Posterior cingulate gyrus (tissue), 11 donors: ENCODE measurements around the gene INPP5F.
"Not testable (repeated sequence)": the region's sequence is repeated elsewhere in the genome, so short reads cannot be mapped to it uniquely, and the experiment has no call there.

Source experiments
- DNase-seq, 10 donors: peaks; one replicate each; pipeline versions ENCODE4 v3.0.0 to v3.0.0-alpha.2; 2020 to 2021; ENCODE audit warnings: mixed read lengths in 3 of 10
- intact Hi-C: fragments of 100-400 bp; cut with DNase I; formaldehyde crosslinking; loops from one replicate; pipeline ENCODE4 v1.15.1; 2023

Gene INPP5F

DNA sequence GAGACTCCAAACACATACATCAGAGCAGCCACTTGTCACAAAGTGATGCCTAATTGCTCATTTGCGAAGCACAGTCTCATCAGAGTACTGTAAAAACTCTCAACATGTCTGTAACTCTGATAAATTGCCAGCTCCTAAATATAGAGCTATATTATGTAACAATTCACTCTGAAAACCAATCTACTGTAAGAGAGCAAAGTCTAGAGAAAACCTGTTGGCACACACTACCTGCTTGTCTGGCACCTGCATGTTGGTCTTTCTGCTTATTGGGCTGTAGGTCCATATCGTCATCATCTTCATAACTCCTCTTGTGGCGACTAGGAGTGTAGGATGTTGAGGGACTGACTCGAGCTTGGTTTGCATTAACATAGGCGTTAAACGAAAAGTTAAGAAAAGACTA is 127.0 kb downstream of the INPP5F start:
- intact Hi-C loops, result no loop called here

DNA sequence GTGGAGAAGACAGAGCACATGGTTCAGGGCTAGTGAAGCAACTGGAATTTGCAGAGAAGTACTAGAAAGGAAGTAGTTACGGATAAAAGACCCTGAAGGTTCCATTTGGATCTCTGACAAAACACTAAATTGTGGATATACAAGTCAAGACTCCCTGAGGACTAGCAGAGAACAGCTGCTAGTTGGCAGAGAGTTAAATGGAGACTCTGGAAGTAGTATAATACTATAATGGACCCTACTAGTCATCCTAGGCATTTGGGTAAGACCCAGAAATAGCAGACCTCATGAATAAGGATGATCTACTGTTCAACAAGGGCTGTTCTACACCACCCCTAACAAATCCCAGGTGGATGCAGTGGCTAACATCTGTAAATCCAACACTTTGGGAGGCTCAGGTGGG is 127.7 kb downstream of the INPP5F start:
- no peak for DNase-seq
- intact Hi-C loops, result no loop called here

More for the DNA sequence above, 127.0 kb downstream of the INPP5F start:
- no peak for DNase-seq

GRCh38 chr10:119858063-119858462 is 132.2 kb downstream of the INPP5F start:
- no peak for DNase-seq
- intact Hi-C loops, result loop anchor here (2.0 to 5.0 kb wide), 2 partner anchors 107 to 251 kb away; no protein-coding TSS in a partner anchor

- intact Hi-C loops, result loop anchor here (1.0 to 5.0 kb wide), 3 partner anchors 109 to 252 kb away; no protein-coding TSS in a partner anchor
- no peak for DNase-seq
Observed at GRCh38 chr10:119859420-119860258, 133.8 kb downstream of the INPP5F start.

DNA sequence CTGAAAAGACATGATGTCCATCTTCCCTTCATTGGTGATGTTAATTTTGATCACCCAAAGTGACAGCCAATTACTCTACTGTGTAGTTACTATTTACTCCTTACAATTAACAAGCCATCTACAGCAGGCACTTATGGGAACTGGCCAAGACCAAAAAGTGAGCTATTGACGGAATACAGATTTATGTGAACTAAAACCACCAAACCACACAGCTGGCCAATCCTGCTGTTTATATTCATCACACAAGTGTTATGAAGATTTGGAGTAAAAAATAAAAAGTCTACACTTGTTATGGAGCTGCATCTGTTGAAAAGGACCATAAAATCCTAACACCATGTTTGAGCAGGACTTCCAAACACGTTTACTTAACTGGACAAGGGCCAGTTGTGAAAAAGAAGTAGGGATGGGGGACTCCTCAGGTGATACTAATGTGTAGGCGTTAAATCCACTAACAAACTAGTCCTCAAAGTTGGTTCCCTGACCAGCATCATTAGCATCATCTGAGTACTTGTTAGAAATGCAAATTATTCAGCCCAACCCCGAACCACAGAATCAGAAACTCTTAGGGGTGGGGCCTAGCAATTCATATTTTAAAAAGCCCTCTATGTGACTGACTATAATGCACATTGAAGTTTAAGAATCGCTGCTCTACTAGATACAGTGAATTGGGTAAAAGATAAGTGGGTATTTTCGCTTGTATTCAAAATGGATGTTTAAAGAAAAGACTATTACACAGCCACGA is 135.2 kb downstream of the INPP5F start:
- intact Hi-C loops, result no loop called here
- no peak for DNase-seq

GRCh38 chr10:119862524-119862923 is 136.7 kb downstream of the INPP5F start:
- no peak for DNase-seq
- intact Hi-C loops, result no loop called here

DNA sequence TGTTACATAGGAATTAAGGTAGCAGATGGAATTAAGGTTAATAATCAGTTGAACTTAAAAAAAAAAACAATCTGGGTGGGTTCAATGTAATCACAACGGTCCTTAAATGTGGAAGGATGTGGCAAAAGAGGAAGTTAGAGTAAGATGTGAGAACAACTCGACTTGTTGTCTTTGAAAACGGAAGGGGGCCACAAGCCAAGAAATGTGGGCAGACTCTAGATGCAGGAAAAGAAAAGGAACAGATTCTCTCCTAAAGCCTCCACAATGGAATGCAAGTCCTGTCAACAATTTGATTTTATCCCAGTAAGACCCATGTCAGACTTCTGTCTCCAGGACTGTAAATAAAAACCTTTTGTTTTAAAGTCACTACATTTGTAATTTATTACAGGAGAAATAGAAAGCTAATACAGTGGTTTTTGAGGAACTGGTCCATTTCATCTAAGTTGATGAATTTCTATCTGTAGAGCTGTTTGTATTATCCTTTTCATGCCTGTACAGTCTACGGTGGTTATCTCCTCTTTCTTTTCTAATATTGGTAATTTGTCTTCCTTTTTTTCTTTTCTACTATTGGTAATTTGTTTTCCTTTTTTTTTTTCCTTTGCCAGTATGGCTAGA is 138.2 kb downstream of the INPP5F start:
- intact Hi-C loops, result no loop called here
- no peak for DNase-seq

- intact Hi-C loops, result no loop called here
- no peak for DNase-seq
Observed at GRCh38 chr10:119865699-119866240, 139.9 kb downstream of the INPP5F start.

- intact Hi-C loops, result no loop called here
- peak in 4 of 10 donors; percentile 12 to 71 (median 26) for DNase-seq
Observed at GRCh38 chr10:119867317-119867716, 141.5 kb downstream of the INPP5F start.

DNA sequence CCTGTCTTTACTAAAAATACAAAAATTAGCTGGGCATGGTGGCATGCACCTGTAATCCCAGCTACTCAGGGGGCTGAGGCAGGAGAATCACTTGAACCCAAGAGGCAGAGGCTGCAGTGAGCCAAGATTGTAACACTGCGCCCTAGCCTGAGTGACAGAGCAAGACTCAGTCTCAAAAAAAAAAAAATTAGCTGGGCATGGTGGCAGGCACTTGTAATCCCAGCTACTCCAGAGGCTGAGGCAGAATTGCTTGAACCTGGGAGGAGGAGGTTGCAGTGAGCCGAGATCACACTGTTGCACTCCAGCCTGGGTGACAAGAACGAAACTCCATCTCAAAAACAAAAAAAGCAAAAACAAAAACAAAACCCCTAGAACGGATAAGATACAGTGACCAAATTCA is 143.5 kb downstream of the INPP5F start:
- intact Hi-C loops, DNase-seq: not testable (repeated sequence)

DNA sequence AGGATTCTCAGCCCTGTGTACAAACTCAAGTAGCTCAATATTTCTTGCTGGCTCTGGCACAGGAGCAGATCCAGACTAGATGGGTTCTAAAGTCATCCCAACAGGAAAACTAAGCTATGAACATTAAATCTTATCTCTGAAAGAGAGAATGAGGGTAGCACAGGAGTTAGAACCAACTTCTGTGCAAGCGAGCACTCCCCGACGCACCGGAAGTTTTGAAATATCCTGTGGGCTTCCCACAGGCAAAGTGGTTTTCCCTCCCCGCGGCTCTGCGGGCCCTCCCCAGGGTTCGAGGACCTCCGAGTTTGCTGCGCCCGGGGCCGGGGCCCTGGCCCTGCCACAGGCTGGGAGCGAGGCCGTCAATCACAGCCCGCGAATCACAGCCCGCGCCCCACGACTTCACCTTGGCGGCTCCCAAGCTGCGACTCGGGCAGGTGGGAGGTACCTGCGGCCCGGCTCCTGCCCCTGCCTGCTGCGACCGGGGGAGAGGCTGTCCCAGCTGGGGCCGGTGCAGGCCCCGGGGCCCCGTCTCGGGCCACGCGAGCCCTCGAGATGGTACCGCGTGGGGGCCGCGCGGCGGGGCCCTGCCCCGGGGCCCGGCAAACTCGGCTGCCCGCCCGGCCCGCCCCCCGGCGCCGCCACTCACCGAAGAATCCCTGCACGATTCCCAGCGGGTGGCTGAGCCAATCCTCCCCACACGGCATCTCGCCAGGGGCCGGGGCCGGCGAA is 146.2 kb downstream of the INPP5F start:
- DNase-seq, result peak in 8 of 10 donors; percentile 20 to 90 (median 32)
- intact Hi-C loops, result loop anchor here (1.0 to 5.0 kb wide), 2 partner anchors 145 to 276 kb away; partner anchors contain the start of genes INPP5F and TIAL1

DNA sequence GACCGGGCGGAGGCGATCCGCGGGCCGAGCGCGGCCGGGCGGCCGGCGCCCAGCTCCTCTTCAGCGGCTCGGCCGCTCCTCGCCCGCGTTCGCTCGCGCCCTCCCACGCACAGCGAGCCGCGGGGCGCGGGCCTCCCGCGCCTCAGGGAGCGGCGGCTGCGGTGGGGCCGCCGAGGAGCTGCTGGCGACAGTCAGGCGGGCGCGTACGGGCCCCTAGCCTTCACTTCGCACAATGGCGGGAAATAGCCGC is 146.7 kb downstream of the INPP5F start, which contains the start of gene MCMBP:
TSS of gene MCMBP (minus strand) at position 234 of the 250 bp plus-strand sequence. CDS start 259 bp downstream, outside the sequence.
- intact Hi-C loops, result loop anchor here (1.0 to 5.0 kb wide), 2 partner anchors 145 to 276 kb away; partner anchors contain the start of genes INPP5F and TIAL1
- no peak for DNase-seq

DNA sequence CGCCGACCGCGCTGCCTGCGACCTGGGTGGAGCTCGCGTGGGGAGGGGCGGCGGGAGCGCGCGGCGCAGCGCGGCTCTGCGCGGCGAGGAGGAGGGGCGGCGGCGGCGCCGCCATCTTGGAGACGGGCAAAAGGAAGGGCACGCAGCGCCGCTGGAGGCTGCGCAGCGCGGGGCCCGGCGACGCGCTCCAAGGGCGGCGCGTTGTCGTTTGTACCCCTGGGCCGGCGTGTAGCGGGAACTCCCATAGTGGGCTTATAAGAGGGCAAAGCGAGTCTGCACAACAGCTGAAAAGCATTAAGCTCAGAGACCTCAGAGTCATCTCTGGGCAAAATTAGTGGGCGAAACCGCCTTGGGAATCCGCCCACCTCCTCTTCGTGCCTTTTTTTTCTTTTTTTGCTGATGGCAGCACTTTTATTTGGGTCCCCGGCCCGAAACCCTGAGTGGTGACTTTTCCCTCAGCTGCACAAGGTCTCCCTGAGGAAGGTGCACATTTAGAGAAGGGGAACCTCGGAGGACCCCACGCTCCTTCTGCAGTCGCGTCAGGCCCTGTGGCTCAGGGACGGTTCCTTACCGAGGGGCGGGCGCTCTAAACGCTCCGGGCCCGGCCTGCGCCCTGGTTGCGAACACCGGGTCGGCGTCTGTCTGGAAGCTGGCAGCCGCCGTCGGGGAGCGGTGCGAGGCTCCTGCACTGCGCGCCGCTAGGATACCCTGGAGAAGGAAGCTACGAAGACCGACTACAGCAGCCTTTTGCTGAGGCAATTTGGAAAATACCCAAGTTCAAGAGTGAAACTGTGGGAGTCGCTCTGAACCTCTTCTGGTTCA is 147.2 kb downstream of the INPP5F start:
- intact Hi-C loops, result loop anchor here (1.0 to 5.0 kb wide), 3 partner anchors 19 to 277 kb away; partner anchors contain the start of genes INPP5F, SEC23IP and TIAL1
- DNase-seq, result peak; percentile 80 to 98 (median 85)

DNA sequence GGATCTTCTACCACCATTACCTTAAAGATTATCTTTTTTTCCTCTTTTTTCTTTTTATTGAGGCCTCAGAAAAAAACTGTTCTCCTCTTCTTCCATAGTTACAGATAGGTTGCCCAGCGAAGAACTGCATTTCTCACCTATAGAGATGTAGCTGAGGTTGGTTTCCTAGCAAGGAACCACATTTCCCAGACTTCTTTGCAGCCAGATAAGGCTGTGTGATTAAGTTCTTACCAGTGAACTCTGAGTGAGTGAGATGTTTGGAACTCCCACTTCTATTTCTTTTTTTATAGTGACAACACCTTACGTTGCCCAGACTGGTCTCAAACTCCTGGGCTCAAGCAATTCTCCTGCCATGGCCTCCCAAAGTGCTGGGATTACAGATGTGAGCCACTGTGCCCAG is 152.7 kb downstream of the INPP5F start:
- DNase-seq, result no peak
- intact Hi-C loops, result no loop called here
